H1 (cell line): ENCODE results near the gene LRP5. TPM values are rescaled to one million over a fixed set of nuclear protein-coding genes. Genes with fewer than 3 reads are reported as not detected.

ENCODE experiments used
- CTCF ChIA-PET: fragments of 300-600 bp; sonication (Branson Sonifier 250); formaldehyde crosslinking; loops from one replicate; lab custom pipeline; 2021; ENCODE audit not compliant: partially characterized antibody; lab: Charles Lee
- POLR2A ChIA-PET: fragments of 300-600 bp; sonication (Branson Sonifier 250); formaldehyde crosslinking; loops from one replicate; lab custom pipeline; 2021; ENCODE audit warnings: inconsistent platforms; ENCODE audit not compliant: partially characterized antibody; lab: Charles Lee
- DNase-seq, 2 experiments: peaks; one replicate each; pipeline versions ENCODE4 v3.0.0 to v3.0.0-alpha.2; 2010 to 2022; ENCODE audit warnings: low spot score in 2 of 2, low read depth in 1 of 2, mixed read lengths in 1 of 2
- FAIRE-seq: peaks from 2 replicates; lab custom pipeline; 2011; peaks lifted over from hg19 to GRCh38; lab: Jason Lieb, UNC
- H2AFZ ChIP-seq: 2 replicates; pipeline ENCODE4 v1.8.1; 2012; ENCODE audit warnings: low read length, inconsistent platforms
- H2AK5ac ChIP-seq: 2 replicates; pipeline ENCODE4 v1.6.1; 2013; ENCODE audit warnings: low read depth, low read length
- H2BK120ac ChIP-seq: replicated peaks from 2 replicates; pipeline ENCODE3; 2013; ENCODE audit warnings: low read depth, low read length, inconsistent platforms
- H2BK12ac ChIP-seq: 2 replicates; pipeline ENCODE4 v1.6.1; 2013; ENCODE audit warnings: low read depth, low read length
- H2BK15ac ChIP-seq: 2 replicates; pipeline ENCODE4 v1.6.1; 2013; ENCODE audit warnings: low read length
- H2BK20ac ChIP-seq: 2 replicates; pipeline ENCODE4 v1.6.1; 2013; ENCODE audit warnings: low read length
- H2BK5ac ChIP-seq: 2 replicates; pipeline ENCODE4 v1.6.1; 2013; ENCODE audit warnings: low read depth, low read length
- H3K14ac ChIP-seq: 2 replicates; pipeline ENCODE4 v1.6.1; 2013; ENCODE audit warnings: inconsistent platforms; ENCODE audit not compliant: insufficient read length
- H3K18ac ChIP-seq: 2 replicates; pipeline ENCODE4 v1.6.1; 2013; ENCODE audit warnings: low read length; ENCODE audit errors: extremely low read depth
- H3K23ac ChIP-seq: 2 replicates; pipeline ENCODE4 v1.6.1; 2013; ENCODE audit warnings: inconsistent platforms; ENCODE audit not compliant: insufficient read length
- H3K23me2 ChIP-seq: 2 replicates; pipeline ENCODE4 v1.6.1; 2013; ENCODE audit warnings: low read depth, low read length
- H3K27ac ChIP-seq: 2 replicates; pipeline ENCODE4 v1.6.1; 2011; ENCODE audit warnings: low read depth, low read length, inconsistent platforms
- H3K27me3 ChIP-seq, 4 experiments: replicated peaks in 1 of 4; 1 replicate in 1 of 4; 2 replicates in 3 of 4; pipeline versions ENCODE4 v1.6.1 to v1.8.1; 2011 to 2013; ENCODE audit warnings: low read length in 3 of 4, mild to moderate bottlenecking in 3 of 4, inconsistent platforms in 2 of 4, mixed read lengths in 2 of 4, moderate library complexity in 1 of 4; ENCODE audit not compliant: control insufficient read depth in 3 of 4, insufficient read depth in 3 of 4; ENCODE audit errors: extremely low read depth in 1 of 4
- H3K36me3 ChIP-seq, 4 experiments: 2 replicates each; pipeline versions ENCODE4 v1.6.1 to v1.8.1; 2011 to 2013; ENCODE audit warnings: mild to moderate bottlenecking in 4 of 4, low read length in 3 of 4, moderate library complexity in 2 of 4, control low read depth in 1 of 4, inconsistent platforms in 1 of 4; ENCODE audit not compliant: insufficient read depth in 4 of 4, control insufficient read depth in 2 of 4
- H3K4ac ChIP-seq: replicated peaks from 2 replicates; pipeline ENCODE3; 2013; ENCODE audit warnings: low read length, low read depth, mixed read lengths, inconsistent platforms; ENCODE audit not compliant: insufficient read length
- H3K4me1 ChIP-seq, 4 experiments: replicated peaks in 1 of 4; 1 replicate in 1 of 4; 2 replicates in 3 of 4; pipeline versions ENCODE4 v1.6.1 to v1.8.1; 2011 to 2013; ENCODE audit warnings: low read length in 3 of 4, inconsistent platforms in 2 of 4, mixed read lengths in 1 of 4; ENCODE audit not compliant: insufficient read depth in 4 of 4, control insufficient read depth in 3 of 4
- H3K4me2 ChIP-seq, 2 experiments: 2 replicates each; pipeline versions ENCODE4 v1.6.1 to v1.8.1; 2011 to 2013; ENCODE audit warnings: low read depth in 2 of 2, low read length in 2 of 2, control low read depth in 1 of 2, inconsistent platforms in 1 of 2, mild to moderate bottlenecking in 1 of 2; ENCODE audit not compliant: insufficient read depth in 1 of 2
- H3K4me3 ChIP-seq, 4 experiments: fragments of 200-600, 300-600 bp in 1 of 4; sonication (generic), shearing (Covaris generic), sonication (Bioruptor Twin) in 1 of 4; 2 replicates each; pipeline versions ENCODE4 v1.5.1 to v1.8.1; 2011 to 2016; ENCODE audit warnings: low read length in 4 of 4, low read depth in 3 of 4, control low read depth in 2 of 4, inconsistent platforms in 2 of 4, mild to moderate bottlenecking in 2 of 4, mixed read lengths in 1 of 4, moderate library complexity in 1 of 4; ENCODE audit not compliant: insufficient read depth in 2 of 4; ENCODE audit errors: extremely low read depth in 1 of 4
- H3K56ac ChIP-seq: replicated peaks from 2 replicates; pipeline ENCODE3; 2013; ENCODE audit warnings: low read depth, mild to moderate bottlenecking, mixed read lengths, low read length, inconsistent platforms; ENCODE audit not compliant: insufficient read length
- H3K79me1 ChIP-seq: 2 replicates; pipeline ENCODE4 v1.6.1; 2013; ENCODE audit warnings: low read depth, low read length, control low read depth
- H3K79me2 ChIP-seq, 2 experiments: 2 replicates each; pipeline versions ENCODE4 v1.6.1 to v1.8.1; 2012 to 2013; ENCODE audit warnings: low read length in 2 of 2, mild to moderate bottlenecking in 2 of 2, inconsistent platforms in 1 of 2; ENCODE audit not compliant: insufficient read depth in 2 of 2, control insufficient read depth in 1 of 2
- H3K9ac ChIP-seq, 4 experiments: replicated peaks in 1 of 4; 1 replicate in 1 of 4; 2 replicates in 3 of 4; pipeline versions ENCODE4 v1.6.1 to v1.8.1; 2011 to 2013; ENCODE audit warnings: low read depth in 3 of 4, low read length in 3 of 4, control low read depth in 2 of 4, mild to moderate bottlenecking in 2 of 4, moderate library complexity in 2 of 4, inconsistent platforms in 1 of 4; ENCODE audit errors: extremely low read depth in 1 of 4
- H3K9me3 ChIP-seq, 2 experiments: 2 replicates each; pipeline versions ENCODE4 v1.6.1 to v1.8.1; 2012 to 2013; ENCODE audit warnings: mild to moderate bottlenecking in 2 of 2, moderate library complexity in 2 of 2, control low read depth in 1 of 2, inconsistent platforms in 1 of 2, low read depth in 1 of 2, low read length in 1 of 2, mixed read lengths in 1 of 2; ENCODE audit not compliant: insufficient read depth in 2 of 2
- H4K20me1 ChIP-seq, 2 experiments: replicated peaks in 1 of 2; 2 replicates each; pipeline versions ENCODE3 to v1.8.1; 2011 to 2013; ENCODE audit warnings: inconsistent platforms in 2 of 2, low read length in 2 of 2, mild to moderate bottlenecking in 1 of 2; ENCODE audit not compliant: insufficient read depth in 2 of 2, control insufficient read depth in 1 of 2
- H4K5ac ChIP-seq: 2 replicates; pipeline ENCODE4 v1.6.1; 2013; ENCODE audit warnings: low read length, low read depth, mixed read lengths, inconsistent platforms; ENCODE audit not compliant: insufficient read length
- H4K8ac ChIP-seq: 2 replicates; pipeline ENCODE4 v1.8.0; 2013; ENCODE audit warnings: mild to moderate bottlenecking, moderate library complexity, low read length, inconsistent platforms; ENCODE audit not compliant: insufficient read depth; ENCODE audit errors: extremely low read depth
- H4K91ac ChIP-seq: replicated peaks from 2 replicates; pipeline ENCODE3; 2013; ENCODE audit warnings: low read length, mixed read lengths, inconsistent platforms; ENCODE audit not compliant: insufficient read length
- EZH2 ChIP-seq: fragments of 200-600 bp; sonication (generic); IDR thresholded peaks from 2 replicates; pipeline ENCODE4 v1.7.1; 2012; ENCODE audit warnings: low read depth, mild to moderate bottlenecking, moderate library complexity, low read length, inconsistent platforms; ENCODE audit not compliant: severe bottlenecking
- POLR2AphosphoS5 ChIP-seq: IDR thresholded peaks from 2 replicates; pipeline ENCODE4 v1.6.1; 2011; ENCODE audit warnings: low read depth, low read length
- POU5F1 ChIP-seq: IDR thresholded peaks from 2 replicates; pipeline ENCODE4 v1.6.1; 2011; ENCODE audit warnings: low read depth, mild to moderate bottlenecking, low read length, moderate library complexity
- SAP30 ChIP-seq: fragments of 300-600 bp; sonication (generic); IDR thresholded peaks from 2 replicates; pipeline ENCODE4 v1.7.1; 2012; ENCODE audit warnings: low read length, moderate library complexity, mild to moderate bottlenecking, inconsistent platforms; ENCODE audit not compliant: insufficient read depth, insufficient replicate concordance
- TEAD4 ChIP-seq: IDR thresholded peaks from 2 replicates; pipeline ENCODE4 v1.6.1; 2012; ENCODE audit warnings: low read depth, low read length, inconsistent platforms, mixed read lengths
- WGBS, 2 experiments: shearing (Covaris generic) in 1 of 2; methylation state at CpG; one replicate each; pipeline versions ENCODE4 v1.1.6 to v1.1.7; 2013 to 2015; ENCODE audit warnings: low lambda C conversion rate in 2 of 2, mixed read lengths in 2 of 2, inconsistent platforms in 1 of 2, low coverage in 1 of 2, missing lambda C conversion rate in 1 of 2; ENCODE audit not compliant: insufficient replicate concordance in 2 of 2, insufficient coverage in 1 of 2, insufficient read length in 1 of 2; ENCODE audit errors: extremely low coverage in 1 of 2, missing lambda C conversion rate in 1 of 2; 5-methylcytosine and 5-hydroxymethylcytosine counted together
- polyA plus RNA-seq, 7 experiments: library from polyadenylated mRNA; depleted of rRNA in 3 of 7; stranded (reverse) in 5 of 7; unstranded in 2 of 7; fragments of >200 nt in 5 of 7; fragments of 200-250 nt in 2 of 7; gene quantifications; 1 replicate in 5 of 7; 2 replicates in 1 of 7; 4 replicates in 1 of 7; pipeline versions ENCODE4 v1.2.1 to v1.2.3, GENCODE V29; 2011 to 2013; ENCODE audit warnings: missing spikeins in 2 of 7, mixed read lengths in 2 of 7
- total RNA-seq: library from RNA; stranded (reverse); fragmentation: NEBNext Ultra II Directional; extraction: Animal tissue kit (Norgen Biotek cat#: 25700); gene quantifications from 2 replicates; pipeline ENCODE4 v1.2.1, GENCODE V29; 2021
- TF ChIP-seq, protein P1 (sequence below): IDR thresholded peaks from 2 replicates; pipeline ENCODE4 v1.6.1; 2011; ENCODE audit warnings: low read depth, mild to moderate bottlenecking, low read length; ENCODE audit not compliant: insufficient read depth

Gene LRP5
- total and polyA plus RNA-seq, 2 of the 8 experiments (the other 6 are each of a cell fraction or from before 2014, with no cell fraction given) = 19.0 to 38.9 TPM

DNA sequence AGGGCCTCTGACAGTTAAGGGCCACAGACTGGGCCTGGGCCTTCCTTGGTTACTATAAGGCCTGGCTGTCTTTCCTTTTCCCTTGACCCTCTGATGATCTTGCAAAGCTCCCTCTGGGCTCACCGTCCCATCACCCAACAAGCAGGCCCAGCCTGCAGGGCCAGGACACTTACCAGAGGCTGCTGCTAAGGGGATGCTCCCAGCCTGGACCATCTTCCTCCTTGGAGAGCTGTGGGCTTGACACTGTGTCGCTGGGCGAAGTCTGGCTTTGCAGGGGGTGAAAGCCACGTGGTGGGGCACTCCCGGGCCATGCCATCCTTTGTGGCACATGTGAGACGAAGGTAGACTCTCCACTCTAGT is 44.5 kb upstream of the LRP5 start:
- Histone ChIP-seq H3K36me3 (peaks cover 14 to 32% (median 30%) of the 10 kb centered on the region in 4 experiments), H3K18ac (no peak overlapping the region), H3K27ac (no peak overlapping the region), H3K27me3 (no peaks in the 10 kb centered on the region), H3K79me1 (peaks cover 12% of the 10 kb centered on the region), H3K14ac (no peak overlapping the region), H3K4ac (no peak overlapping the region), H2BK20ac (no peak overlapping the region), H3K23ac (no peak overlapping the region), H3K4me1 (peaks cover 0 to 3% (median 1%) of the 10 kb centered on the region in 4 experiments; a peak in 4 of 7 replicates), H2BK5ac (no peak overlapping the region), H3K4me2 (no peak overlapping the region), H2BK12ac (no peak overlapping the region), H4K8ac (no peak overlapping the region), H3K4me3 (no peak overlapping the region), H3K56ac (no peak overlapping the region), H4K20me1 (peaks cover 4 to 10% of the 10 kb centered on the region in 2 experiments), H3K23me2 (peaks cover 10% of the 10 kb centered on the region; the same call in 1 of the 2 replicates), H4K91ac (no peak overlapping the region), H3K79me2 (peaks cover 0 to 21% of the 10 kb centered on the region in 2 experiments; a peak in 3 of 4 replicates), H2BK120ac (no peak overlapping the region), H2AFZ (no peak overlapping the region), H4K5ac (no peak overlapping the region), H2AK5ac (no peak overlapping the region), H3K9me3 (no peaks in the 10 kb centered on the region), H2BK15ac (no peak overlapping the region), H3K9ac (no peak overlapping the region)
- no peak for FAIRE-seq
- no peak for DNase-seq
- CTCF ChIA-PET = interaction anchor here (3.2 to 5.2 kb wide), 2 partner anchors 11 to 31 kb away, joined by 21 to 24 read pairs; no protein-coding TSS in a partner anchor
- WGBS, 2 experiments = 90% methylated on average over 6 of the region's 6 CpGs; no CpG with 5 or more reads in 1 of the 2 experiments
- POLR2A ChIA-PET = interaction anchor here (0.9 to 2.1 kb wide), 2 partner anchors 9 to 26 kb away, joined by 4 to 9 read pairs; no protein-coding TSS in a partner anchor
- TF ChIP-seq EZH2 = no peak
- TF ChIP-seq, protein P1, sequence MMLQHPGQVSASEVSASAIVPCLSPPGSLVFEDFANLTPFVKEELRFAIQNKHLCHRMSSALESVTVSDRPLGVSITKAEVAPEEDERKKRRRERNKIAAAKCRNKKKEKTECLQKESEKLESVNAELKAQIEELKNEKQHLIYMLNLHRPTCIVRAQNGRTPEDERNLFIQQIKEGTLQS = no peak
- TF ChIP-seq POLR2AphosphoS5 = no peak
- TF ChIP-seq TEAD4 = no peak
- TF ChIP-seq SAP30 = no peak
- no peak for TF ChIP-seq POU5F1
